Measurements from ENCODE around the gene PYGM.

- no peak for TF ChIP-seq ZFX (IDR thresholded peaks at IDR 0.05)
- TF ChIP-seq CTCF (IDR thresholded peaks at IDR 0.05 in 2 of 3, conservative IDR thresholded peaks at IDR 0.05 in 1 of 3; ENCODE audit: borderline replicate concordance in 1 of 3, insufficient read depth in 1 of 3, low read depth in 2 of 3, low read length in 2 of 3), result no peak
- TF ChIP-seq POLR2A (IDR thresholded peaks at IDR 0.05; ENCODE audit: borderline replicate concordance, extremely low read depth, insufficient read depth, insufficient read length), result no peak
- no peak for TF ChIP-seq RAD21 (IDR thresholded peaks at IDR 0.05; ENCODE audit: low read depth)
- TF ChIP-seq EZH2phosphoT487 (IDR thresholded peaks at IDR 0.05; ENCODE audit: borderline replicate concordance), result no peak
- no peak for TF ChIP-seq SP1 (IDR thresholded peaks at IDR 0.05; ENCODE audit: low read depth)
- TF ChIP-seq REST (IDR thresholded peaks at IDR 0.05; ENCODE audit: low read depth), result no peak
These were observed 15.1 kb downstream of the PYGM start for GRCh38 chr11:64744544-64745188.

Data from HCT116 (cell line).